ENCODE data around the gene DSN1.
A peak's percentile ranks its signal among the peaks of the same experiment; 100 is the strongest.
"Not testable (repeated sequence)": the region's sequence is repeated elsewhere in the genome, so short reads cannot be mapped to it uniquely, and the experiment has no call there.

The DSN1 gene, protein sequence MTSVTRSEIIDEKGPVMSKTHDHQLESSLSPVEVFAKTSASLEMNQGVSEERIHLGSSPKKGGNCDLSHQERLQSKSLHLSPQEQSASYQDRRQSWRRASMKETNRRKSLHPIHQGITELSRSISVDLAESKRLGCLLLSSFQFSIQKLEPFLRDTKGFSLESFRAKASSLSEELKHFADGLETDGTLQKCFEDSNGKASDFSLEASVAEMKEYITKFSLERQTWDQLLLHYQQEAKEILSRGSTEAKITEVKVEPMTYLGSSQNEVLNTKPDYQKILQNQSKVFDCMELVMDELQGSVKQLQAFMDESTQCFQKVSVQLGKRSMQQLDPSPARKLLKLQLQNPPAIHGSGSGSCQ

DNA sequence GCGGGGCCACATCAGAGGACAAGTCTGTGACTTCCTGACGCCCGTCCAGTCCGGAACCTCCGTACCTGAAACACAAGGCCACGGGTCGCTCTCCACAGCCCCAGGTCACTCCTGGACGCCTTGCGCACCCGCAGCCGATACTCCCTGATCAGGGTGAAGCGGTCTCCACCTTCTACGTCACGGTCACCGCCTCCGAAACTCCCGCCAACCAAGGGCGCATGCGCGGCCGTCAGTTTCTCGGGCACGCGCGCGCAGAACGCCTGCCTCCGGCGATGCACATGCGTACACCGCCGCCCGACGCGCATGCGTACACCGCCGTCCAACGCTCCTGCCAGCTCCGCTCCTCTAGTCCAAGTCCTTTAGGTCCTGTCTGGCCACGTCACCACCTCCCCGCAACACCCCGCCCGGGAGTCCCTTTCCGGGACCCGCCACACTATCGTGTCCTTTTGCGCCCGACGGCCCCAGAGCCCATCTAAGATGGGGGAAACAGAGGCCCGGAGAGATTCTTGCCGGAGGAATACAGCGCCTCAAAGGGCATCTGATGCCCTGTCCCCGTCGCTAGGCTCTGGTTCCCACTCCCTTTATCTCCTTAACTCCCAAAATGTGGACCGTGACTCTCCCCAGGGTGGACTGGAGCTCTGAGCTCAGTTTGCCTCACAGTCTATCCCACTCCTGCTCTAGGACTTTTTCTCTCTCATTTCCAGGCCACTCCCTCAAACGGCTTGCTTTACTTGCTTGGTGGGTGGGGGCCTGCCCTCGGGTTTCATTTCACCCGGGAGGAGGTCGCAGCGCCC, at the start of gene DSN1:
Gene DSN1, minus strand, starts transcription at position 167 of the 794 bp plus-strand sequence. CDS start 2,305 bp downstream, outside the sequence.
- DNase-seq = peak; percentile 99 to 100 (median 100)

DNA sequence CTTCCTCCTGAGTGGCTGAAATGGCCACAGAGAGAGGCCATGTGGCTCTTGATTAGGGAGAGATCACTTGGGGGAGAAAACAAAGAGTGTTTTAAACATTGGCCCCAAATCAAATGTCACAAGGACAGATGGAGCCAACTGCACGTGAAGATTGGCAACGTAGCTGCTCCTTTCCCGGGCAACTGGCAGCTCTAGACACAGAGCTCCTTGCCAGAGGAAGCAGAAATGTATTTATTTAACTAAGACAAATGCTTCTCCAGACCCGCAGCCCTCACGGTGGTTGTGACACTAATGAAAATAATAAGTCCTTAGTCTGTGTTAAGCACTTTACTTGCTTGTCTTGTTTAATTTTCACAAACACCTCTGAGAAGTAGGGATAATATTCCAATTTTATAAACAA, 49.6 kb upstream of the DSN1 start:
- DNase-seq = no peak

DNA sequence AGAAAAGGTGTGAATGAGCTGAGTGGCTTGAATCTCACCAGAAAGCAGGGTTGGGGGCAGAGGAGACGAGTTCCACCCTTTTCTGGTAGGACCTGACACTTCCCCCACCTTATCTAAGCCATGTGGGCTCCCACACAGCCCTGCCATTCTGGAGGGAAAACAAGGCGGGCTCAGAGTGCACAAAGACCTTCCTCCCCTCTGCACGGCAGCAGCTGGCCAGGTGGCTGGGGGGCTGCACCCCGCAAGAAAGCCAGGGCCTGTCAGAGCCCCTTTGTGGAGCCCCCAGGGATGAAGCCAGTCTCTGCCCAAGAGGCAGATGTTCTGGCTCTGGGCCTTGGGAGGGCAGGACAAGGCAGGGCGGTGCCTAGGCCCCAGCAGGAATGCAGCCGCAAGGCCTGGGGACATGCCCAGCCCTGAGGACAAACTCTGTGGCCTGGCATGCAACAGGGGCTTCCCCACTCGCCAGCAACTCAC, 48.4 kb upstream of the DSN1 start:
- DNase-seq = no peak

DNA sequence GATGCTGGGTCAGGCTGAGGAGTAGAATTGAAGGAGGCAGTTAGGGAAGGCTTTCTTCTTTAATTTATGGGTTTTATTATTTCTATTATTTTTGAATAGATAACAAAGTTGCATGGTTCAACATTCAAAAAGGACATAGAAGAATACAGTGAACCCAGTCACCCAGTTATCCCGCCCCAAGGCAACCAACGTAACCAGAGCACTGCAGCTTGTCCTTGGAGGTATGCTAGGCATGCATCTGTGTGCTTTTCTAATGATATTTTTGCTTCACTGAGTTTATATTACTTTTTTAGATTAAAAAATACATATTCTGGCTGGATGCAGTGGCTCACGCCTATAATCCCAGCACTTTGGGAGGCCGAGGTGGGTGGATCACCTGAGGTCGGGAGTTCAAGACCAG, 47.4 kb upstream of the DSN1 start:
- no peak for DNase-seq

DNA sequence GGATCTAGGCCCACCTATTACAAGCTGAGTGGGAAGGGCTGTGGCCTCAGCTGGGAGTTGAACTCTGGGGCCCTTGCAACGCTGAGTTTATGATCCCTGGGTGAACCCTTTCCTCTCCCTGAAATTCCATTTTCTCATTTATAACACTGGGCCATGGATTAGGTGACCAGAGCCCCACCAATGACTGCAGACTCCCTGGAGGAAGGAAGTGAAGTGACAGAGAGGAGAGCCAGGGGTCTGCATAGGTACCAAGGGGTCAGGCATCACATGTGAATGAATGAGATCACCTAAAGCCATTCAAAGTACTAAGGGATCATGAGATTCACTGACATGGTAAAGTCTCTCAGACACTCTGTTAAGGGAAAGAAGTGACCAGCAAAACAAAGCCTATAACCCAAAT, 46.5 kb upstream of the DSN1 start:
- DNase-seq = no peak

DNA sequence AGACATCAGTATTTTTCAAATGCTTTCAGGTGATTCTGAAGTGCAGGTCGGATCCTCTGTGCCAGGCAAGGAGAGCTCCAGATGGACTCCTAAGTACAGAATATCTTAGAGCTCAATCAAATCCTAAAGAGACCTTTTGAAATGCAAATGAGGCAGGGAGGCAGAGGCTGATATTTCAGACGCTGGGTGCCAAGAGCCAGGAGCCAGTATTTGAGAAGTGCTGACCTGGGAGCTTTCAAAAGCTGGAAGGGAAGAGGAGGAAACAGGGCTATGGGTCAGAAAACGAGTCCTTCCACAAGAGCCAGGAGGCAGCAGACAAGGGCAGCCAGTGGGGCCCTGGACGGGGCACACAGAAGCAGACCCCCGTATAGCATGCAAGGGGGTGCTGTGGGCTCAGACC, 46.1 kb upstream of the DSN1 start:
- no peak for DNase-seq

DNA sequence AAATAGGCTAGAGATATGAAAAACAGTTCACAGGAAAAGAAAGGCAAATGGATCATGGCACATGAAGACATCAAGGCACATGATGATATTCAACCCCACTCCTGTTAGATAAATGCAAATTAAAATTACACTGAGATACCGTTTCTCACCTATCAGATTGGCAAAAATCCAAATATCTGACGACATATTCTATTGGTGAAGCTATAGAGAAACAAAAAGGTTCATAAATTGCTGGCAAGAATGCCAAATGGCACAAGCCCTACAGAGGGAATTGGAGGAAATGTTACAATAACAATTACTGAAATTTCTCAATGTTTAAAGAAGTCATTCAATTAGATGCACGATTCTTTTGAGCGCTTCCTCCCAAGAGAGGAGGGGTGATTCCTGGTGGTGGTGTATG, 45.3 kb upstream of the DSN1 start:
- no peak for DNase-seq

DNA sequence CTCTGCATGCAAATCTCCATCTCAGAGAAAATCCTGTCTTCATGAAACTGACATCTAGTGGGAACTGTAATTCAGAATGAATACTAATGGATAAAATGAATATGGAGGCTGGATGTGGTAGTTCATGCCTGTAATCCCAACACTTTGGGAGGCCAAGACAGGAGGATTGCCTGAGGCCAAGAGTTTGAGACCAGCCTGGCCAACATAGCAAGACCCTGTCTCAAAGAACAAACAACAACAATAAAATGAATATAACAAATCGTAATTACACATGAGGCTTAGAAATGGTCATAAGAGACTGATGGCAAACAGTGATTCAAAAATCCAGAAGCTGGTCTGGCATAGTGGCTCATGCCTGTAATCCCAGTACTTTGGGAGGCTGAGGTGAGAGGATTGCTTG, 44.6 kb upstream of the DSN1 start:
- no peak for DNase-seq

DNA sequence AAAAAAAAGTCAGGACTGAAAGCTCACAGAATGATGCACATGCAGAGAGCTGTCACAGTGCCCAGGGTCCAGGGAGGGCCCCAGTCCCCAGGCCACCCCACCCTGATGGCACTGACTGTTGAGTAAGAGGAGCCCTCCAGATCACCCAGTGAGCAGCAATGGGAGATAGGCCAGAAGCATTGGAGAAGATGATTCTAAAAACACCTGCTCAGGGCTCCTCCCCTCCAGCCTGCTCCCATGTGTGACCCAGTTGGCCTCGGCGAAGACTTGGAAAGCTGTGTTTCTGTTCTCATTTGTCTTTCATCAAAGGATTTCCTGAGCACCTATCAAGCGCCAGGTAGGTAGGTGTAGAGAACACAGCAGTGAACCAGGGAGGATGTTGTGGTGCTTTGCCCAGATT, 43.9 kb upstream of the DSN1 start:
- no peak for DNase-seq

DNA sequence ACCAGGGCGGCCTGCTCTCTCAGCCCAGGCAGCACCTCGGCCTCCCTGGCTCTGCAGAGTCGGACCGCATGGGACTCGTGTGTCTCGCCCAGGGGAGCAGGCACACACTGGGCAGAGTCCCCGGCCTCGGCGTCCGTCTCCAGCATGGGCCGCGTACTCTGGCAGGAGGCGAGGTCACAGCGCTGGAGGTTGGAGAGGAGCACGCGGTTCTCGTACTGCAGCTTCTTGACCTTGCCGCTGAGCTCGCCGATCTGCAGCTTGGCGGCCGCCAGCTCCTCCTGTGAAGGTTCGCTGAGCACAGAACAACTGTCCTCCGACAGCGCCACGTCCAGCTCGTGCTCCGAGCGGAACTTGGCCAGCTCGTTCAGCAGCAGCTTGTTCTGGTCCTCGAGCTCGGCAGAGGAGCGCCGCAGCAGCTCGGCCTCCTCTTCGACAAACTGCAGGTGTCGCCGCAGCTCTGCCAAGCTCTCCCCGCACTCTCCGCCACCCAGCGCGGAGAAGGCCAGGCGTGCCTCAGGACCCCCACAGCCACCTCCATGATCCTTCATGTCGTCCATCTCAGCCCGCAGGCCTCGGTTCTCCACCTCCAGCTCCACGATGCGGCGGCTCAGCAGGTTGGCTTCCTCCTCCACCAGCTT, 42.0 kb upstream of the DSN1 start:
- no peak for DNase-seq

DNA sequence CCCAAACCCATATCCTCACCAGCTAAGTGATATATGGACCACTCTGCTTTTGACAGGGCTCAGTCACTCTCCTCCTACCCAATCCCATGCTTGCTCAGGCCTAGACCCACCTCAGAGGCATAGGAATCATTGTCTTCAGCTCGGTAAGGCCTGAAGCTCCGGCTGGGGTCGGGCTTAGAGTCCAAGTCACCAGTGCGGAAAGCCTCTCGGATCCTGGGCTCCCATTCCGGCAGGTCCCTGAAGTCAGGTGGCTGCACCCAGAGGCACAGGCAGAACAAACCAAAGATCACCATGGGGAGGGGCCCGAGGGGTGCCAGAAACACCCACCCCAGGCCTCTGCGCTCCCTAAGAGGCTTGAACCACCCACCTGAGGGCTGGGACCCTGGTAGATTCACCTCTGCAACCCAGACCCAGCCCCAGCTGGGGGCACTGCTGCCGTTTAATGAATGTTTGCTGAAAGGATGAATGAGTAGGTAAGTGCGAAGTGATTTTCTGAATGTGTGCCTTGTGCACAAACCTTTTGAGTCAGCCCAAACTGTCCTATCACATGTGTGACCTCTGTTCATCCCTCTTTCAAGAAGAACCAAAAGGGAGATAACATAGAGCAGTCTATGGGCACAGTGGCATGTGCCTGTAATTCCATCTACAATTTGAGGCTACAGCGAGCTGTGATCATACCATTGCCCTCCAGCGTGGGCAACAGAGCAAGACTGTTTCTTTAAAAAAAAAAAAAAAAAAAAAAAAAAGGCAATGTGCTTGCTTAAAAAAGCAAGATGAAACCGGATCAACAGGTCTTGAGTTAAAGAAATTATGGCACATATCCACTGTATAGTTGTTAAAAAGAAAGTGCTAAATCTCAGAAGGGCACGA, 39.3 kb upstream of the DSN1 start:
- no peak for DNase-seq

DNA sequence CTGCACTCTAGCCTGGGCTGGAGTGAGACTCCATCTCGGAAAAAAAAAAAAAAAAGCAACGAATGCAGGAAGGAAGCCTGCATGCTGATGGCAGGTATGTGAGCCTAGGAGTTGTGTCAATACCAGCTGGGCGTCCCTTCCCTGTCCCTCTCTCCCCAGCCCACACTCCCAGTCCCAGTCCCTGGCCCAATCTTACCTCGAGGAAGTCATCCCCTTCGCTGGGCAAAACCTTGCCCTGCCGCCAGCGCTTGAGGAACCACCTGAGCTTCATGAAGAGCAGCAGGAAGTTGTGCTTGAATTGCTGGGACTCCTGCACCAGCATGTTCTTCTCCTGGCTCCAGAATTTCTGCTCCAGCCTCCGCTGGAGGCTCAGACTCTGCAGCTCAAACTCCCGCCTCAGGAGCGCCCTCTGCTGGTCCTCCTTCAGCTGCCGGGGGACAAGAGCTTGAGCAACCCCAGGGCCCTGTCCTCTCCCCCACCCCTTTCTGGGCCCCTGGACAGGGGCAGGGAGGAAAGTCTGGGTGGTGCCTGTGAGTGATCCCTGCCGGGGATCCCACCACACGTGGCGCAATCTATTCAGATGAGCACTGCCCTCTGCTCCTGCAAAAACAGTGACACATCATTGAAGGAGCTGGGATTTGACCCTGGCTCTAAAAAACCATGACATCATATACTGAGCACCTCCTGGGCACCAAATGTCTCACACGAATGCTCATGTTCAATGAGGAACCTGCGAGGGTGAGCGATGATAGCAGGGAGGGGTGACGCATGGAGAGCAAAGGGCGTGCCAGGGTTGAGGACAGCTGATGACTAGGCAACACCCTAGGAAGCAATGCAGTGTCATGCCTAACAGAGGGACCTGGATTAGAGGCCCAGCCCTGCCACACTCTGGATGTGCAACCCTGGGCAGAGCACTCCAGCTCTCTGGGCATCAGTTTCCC, 35.0 kb upstream of the DSN1 start:
- DNase-seq = peak; percentile 94 to 98 (median 95)

DNA sequence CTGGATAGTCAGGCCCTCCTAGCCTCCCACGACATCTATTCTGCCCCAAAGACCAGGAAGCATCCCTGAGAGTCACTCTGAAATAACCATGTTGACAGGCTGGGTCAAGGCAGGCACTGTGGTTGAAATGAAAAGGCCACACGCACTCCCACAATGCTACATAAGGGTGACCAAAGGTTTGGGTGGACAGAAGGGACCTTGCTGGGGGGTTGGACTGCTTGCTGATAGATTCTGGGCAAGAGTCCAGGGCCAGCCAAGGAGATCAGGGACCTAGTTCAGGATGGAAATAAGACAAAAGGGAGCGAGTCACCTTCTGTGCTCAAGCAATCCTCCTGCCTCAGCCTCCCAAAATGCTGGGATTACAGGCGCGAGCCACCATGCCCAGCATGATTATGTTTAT, 32.5 kb upstream of the DSN1 start:
- no peak for DNase-seq

DNA sequence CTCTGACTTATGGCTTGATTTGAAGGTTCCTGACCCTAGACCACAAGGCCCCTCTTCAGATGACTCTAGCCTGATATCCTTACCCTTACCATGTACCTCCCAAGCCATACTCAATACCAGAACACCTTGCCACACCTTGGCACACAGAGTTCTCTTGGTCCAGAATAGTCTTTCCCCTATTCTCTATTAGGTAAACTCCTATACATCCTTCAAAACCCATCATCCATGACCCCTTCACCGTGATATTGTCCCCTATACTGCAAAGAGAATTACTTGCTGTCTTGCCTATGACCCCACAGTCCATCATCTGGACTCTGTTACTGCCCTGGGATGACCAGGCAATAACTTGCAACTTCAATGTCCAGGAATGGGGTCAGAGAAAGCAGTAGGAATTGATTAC, 31.8 kb upstream of the DSN1 start:
- no peak for DNase-seq

DNA sequence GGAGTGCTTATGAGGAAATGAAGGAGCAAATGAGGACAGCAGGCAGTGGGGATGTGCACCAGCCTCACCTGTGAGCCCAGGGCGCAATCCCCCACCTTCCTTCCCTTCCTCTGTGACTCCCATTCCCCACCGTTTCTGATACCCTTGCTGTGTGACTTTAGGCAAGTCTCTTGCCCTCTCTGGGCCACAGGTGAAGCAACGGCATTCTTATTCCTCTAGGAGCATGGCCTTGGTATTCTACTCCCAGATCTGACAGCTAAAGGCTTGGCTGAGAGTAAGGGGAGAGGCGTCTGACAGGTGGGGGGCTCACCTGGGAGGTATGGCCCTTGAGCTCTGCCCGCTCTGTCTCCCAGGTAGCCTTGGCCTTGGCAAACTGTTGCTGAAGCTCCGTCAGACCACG, 30.9 kb upstream of the DSN1 start:
- DNase-seq = no peak

DNA sequence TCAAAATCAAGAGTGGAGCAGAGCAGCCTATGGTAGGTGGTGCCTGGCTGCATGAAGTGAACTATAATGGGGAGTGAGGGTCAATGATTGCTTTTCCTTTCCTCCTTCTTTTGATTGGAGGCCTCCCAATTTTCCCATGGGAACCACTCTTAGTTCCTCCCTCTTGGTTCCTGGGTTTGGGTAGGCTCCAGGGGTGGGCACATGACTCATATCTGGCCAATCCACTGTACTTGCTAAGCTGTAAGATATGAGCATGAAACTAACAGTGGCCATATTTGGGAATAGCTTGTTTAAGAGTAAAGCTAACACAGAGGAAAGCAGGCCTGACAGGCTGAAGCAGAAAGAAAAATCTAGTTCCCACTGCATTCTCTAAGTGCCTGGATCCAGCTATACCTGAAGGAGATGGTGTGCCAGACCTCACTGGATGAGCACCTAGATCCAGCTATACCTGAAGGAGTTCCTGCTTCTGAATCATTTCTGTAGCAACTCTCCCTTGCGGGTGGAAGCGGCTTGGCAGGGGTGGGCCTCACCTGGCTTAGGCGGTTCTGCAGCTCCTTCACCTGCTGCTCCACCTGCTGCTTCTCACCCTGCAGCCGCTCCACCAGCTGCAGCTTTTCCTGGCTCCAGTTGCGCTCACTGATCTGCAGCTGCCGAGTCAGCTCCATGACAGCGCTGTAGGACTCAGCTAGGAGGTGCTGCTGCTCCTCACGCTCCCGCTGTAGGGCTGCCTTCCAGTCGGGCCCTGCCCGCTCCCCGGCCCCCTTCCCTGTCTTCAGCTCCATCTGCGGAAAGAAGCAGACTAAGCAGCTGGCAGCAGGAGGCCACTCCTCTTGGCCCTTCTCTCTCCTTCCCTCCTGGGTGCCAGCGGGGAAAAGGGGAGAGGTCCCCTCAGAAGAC, 29.0 kb upstream of the DSN1 start:
- DNase-seq = no peak

DNA sequence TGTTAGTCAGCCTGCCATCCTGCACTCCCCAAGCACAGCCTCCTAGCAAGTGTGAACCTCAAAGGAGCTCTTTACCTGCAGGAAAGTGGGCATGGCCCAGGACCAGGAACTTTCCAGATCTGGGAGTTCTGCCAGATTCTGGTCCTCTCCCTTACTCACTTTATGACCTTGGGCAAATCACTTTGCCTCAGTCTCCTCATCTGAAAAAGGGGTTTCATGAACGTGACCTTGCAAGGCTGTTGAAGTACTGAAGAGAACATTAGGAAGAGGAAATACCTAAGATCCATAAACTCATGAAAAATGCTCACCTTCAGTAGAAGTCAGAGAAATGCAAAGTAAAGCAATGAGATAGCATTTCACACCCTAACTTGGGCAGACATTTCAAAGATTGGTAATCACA, 26.8 kb upstream of the DSN1 start:
- no peak for DNase-seq

DNA sequence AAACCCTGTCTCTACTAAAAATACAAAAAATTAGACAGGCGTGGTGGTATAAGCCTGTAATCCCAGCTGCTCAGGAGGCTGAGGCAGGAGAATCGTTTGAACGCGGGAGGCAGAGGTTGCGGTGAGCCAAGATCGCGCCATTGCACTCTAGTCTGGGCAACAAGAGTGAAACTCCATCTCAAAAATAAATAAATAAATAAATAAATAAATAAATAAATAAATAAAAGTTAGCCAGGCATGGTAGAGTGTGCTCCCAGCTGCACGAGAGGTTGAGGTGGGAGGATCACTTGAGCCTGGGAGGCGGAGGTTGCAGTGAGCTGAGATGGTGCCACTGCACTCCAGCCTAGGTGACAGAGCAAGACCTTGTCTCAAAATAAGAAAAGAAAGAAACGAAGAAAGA, 25.8 kb upstream of the DSN1 start:
- not testable (repeated sequence) for DNase-seq

DNA sequence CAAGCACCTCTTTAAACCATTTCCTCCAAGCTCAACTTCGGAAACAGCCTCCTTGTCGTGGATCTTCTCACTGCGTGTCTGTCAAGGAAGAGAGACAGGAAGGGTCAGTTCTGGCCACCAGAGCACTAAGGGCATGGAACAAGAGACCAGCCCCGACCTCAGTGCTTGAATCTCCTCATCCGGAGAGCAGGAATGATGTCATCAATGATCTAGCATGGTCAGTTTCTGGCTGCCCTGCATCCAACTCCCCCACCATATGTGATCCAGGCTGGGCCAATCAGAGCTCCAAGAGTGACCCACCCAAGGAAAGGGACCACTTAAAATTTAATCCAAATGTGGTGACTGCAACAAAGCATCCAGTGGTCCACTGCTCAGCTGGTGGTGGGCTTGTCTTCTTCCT, 23.3 kb upstream of the DSN1 start:
- no peak for DNase-seq

DNA sequence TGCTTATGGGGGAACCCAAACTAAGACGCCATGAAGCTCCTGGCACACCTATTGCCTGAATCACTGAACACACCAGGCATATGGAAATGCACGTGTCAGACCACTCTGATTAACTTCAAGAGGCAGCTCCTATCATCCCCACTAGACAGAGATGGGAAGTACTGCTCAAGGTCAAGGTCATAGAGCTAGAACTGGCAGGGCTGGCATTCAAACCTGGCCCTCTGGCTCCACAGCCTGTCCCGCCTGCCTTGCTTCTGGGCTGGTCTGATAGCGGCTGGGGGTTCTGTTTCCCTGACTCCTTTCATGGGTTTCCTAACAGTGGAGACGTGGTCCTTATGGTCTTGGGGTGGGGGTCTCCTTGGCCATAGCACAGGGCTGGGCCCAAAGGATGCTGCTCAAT, 22.6 kb upstream of the DSN1 start:
- DNase-seq = no peak

DNA sequence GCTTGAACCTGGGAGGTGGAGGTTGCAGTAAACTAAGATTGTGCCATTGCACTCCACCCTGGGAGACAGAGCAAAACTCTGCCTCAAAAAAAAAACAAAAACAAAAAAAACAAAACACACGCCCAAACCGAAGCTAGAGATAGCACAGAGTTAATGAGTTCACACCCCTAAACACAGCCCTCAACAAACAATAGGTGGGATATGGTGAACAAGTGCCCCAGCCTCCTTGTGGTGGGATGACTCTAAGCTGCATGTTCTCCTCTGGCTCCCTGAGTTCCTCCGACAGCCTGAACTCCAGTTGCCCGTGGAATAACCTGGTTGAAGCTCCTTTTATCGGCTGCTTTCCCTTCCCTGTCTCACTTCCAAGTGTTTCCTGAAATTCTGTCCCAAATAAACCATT, 22.1 kb upstream of the DSN1 start:
- no peak for DNase-seq

Measured in suppressor macrophage treated with lipopolysaccharide for 1 hour (primary cell).